Cardiac muscle cell (in vitro differentiated cells and primary cell): ENCODE measurements around the gene GBP6. TPM values are rescaled to one million over a fixed set of nuclear protein-coding genes. Genes with fewer than 3 reads are reported as not detected.
"Not testable (repeated sequence)": the region's sequence is repeated elsewhere in the genome, so short reads cannot be mapped to it uniquely, and the experiment has no call there.

Experiments
- DNase-seq, 2 donors: peaks; one replicate each; pipeline versions ENCODE4 v3.0.0 to v3.0.0-alpha.2; 2010 to 2017; ENCODE audit warnings: low read depth in 1 of 2, low spot score in 1 of 2
- H3K27ac ChIP-seq: fragments of 200-600 bp; sonication (generic); 2 replicates; pipeline ENCODE4 v1.5.1; 2016
- H3K27me3 ChIP-seq: fragments of 200-600 bp; sonication (generic); 2 replicates; pipeline ENCODE4 v1.6.0; 2016; ENCODE audit warnings: control low read depth
- H3K36me3 ChIP-seq: fragments of 200-600 bp; sonication (generic); 2 replicates; pipeline ENCODE4 v1.5.1; 2016; ENCODE audit warnings: control low read depth
- H3K4me1 ChIP-seq: fragments of 200-600 bp; sonication (generic); 2 replicates; pipeline ENCODE4 v1.8.1; 2017; ENCODE audit warnings: low read depth, mild to moderate bottlenecking, mixed run types
- H3K4me3 ChIP-seq: fragments of 200-600 bp; sonication (generic); 2 replicates; pipeline ENCODE4 v1.5.1; 2016; ENCODE audit warnings: mild to moderate bottlenecking
- H3K9me3 ChIP-seq: fragments of 200-600 bp; sonication (generic); 2 replicates; pipeline ENCODE4 v1.5.1; 2017; ENCODE audit warnings: low read depth, mild to moderate bottlenecking, control low read depth
- polyA plus RNA-seq: library from polyadenylated mRNA; unstranded; fragments of >200 nt; fragmentation: Nextera tagmentation; extraction: Ambion mirVana; gene quantifications from 2 replicates; pipeline ENCODE4 v1.2.1, GENCODE V29; 2016
- total RNA-seq: library from RNA; depleted of rRNA; stranded (reverse); fragments of >200 nt; gene quantifications from 2 replicates; pipeline ENCODE4 v1.2.3, GENCODE V29; 2016
- TF ChIP-seq, protein P1 (sequence below): IDR thresholded peaks from 2 replicates; pipeline ENCODE4 v1.5.1; 2012; ENCODE audit warnings: low read depth, mild to moderate bottlenecking, low read length

GBP6 gene
- total and polyA plus RNA-seq, 2 experiments from 2014 or later: 0.69 TPM; not detected in 1

DNA sequence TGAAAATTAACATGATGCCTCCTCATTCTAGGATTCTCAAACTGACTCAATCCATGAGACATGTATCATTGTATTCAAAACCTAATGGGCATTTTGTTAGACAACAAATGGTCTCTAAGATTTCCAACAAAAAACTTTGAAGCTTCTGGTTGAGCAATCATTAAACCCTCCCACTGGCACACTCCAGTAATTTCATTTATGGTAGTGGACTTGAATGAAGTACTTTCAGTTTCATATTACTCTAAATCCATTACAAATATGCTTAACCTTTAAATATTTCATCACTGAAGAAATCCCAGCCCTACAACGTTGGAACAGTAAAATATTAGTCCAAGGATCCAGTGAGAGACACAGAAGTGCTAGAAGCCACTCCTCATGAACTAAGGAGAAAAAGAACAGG lies 43.5 kb downstream of the GBP6 start:
- DNase-seq: peak in 1 of 2 donors; percentile 63
- H3K36me3 ChIP-seq: no peaks in the 10 kb centered on the region
- H3K4me1 ChIP-seq: peaks cover 34% of the 10 kb centered on the region
- no peak overlapping the region for H3K4me3 ChIP-seq
- no peaks in the 10 kb centered on the region for H3K9me3 ChIP-seq
- TF ChIP-seq, protein P1, sequence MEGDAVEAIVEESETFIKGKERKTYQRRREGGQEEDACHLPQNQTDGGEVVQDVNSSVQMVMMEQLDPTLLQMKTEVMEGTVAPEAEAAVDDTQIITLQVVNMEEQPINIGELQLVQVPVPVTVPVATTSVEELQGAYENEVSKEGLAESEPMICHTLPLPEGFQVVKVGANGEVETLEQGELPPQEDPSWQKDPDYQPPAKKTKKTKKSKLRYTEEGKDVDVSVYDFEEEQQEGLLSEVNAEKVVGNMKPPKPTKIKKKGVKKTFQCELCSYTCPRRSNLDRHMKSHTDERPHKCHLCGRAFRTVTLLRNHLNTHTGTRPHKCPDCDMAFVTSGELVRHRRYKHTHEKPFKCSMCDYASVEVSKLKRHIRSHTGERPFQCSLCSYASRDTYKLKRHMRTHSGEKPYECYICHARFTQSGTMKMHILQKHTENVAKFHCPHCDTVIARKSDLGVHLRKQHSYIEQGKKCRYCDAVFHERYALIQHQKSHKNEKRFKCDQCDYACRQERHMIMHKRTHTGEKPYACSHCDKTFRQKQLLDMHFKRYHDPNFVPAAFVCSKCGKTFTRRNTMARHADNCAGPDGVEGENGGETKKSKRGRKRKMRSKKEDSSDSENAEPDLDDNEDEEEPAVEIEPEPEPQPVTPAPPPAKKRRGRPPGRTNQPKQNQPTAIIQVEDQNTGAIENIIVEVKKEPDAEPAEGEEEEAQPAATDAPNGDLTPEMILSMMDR: no peak
- no peaks in the 10 kb centered on the region for H3K27me3 ChIP-seq
- H3K27ac ChIP-seq: peak overlapping the region; percentile 72

DNA sequence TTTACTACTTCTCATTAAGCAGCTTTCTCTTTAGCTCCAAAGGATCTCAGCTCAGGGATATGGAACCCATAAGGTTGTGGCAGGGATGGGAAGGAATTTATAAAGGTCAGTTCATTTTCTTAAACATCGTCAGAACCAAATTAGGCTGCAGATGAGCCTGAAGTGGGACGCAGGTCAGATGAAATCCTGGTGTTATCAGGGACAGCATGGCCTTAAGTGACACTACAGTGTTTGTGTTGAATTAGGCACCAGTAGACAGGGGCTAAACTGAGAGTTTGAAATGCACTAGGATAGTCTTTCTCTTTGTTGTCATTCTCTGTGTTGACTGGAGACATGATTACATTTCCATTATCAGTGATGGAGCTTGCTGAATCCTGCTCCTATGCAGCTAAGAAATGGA lies 43.9 kb downstream of the GBP6 start:
- H3K9me3 ChIP-seq, H3K4me3 ChIP-seq, H3K36me3 ChIP-seq, DNase-seq, H3K27me3 ChIP-seq: not testable (repeated sequence)
- Histone ChIP-seq H3K4me1 (peaks cover 34% of the 10 kb centered on the region), H3K27ac (peak overlapping the region; percentile 72)

DNA sequence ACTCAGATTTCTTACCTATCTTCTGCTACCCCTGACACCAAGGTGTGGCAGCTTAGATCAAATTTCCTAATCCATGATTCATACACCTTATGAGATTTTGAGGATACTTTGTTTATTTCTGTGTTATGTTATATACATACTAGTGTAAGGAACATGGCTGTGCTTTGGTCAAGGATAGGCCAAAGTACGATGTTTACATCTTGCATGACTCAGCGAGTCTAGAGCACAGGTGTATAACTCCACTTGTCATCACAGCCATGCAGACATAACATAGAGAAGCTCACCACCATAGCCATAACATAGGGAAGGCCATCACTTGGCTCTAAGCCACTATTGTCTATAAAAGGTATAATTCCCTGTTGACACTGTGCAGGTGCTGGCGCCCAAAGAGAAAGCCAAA lies 61.2 kb downstream of the GBP6 start:
- H3K36me3 ChIP-seq: no peaks in the 10 kb centered on the region
- no peaks in the 10 kb centered on the region for H3K9me3 ChIP-seq
- peaks cover 6% of the 10 kb centered on the region for H3K4me1 ChIP-seq
- no peak overlapping the region for H3K27ac ChIP-seq
- no peak for DNase-seq
- no peak overlapping the region for H3K4me3 ChIP-seq
- TF ChIP-seq, protein P1: no peak
- no peaks in the 10 kb centered on the region for H3K27me3 ChIP-seq

DNA sequence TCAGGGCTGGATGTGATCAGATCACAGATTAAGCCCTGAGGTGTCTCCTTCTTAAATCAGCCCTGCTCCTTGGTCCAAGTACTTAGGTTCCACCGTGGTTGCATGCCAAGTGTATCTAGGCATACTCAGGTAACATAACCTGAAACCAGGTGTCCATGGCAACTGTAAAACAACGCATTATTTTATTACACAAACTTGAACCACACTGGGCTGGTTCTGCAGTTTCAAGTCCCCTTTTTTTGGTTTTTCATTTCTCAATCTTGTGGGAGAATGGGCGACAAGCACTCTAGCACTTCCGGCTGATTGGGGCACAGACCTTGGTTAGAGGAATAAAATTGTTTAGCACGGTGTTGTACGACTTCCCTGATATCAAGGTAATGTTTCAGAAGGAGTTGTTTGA lies 65.2 kb downstream of the GBP6 start:
- Histone ChIP-seq H3K27me3 (no peaks in the 10 kb centered on the region), H3K27ac (no peak overlapping the region), H3K4me1 (peaks cover 6% of the 10 kb centered on the region), H3K36me3 (no peaks in the 10 kb centered on the region), H3K9me3 (no peaks in the 10 kb centered on the region), H3K4me3 (no peak overlapping the region)
- no peak for DNase-seq
- TF ChIP-seq, protein P1: no peak

DNA sequence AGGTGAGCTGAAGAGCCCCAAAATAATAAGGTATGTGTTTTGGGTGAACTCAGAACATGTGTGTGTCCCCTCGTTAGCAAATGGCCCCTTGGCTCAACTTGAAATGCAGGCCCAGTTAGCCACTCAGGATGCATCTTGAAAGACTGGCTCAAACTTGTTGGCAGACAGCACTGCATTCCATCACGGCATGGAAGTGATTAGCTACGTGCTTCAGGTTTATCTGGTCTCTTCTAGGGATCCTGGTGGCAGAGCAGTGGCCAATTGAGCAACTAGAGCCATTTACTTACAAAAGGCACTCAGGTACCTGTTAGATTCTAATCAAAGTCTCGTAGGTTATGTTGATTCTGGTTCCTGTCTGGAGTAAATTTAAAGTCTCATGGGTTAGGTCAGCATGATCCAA lies 65.8 kb downstream of the GBP6 start:
- H3K4me1 ChIP-seq: not testable (repeated sequence)

DNA sequence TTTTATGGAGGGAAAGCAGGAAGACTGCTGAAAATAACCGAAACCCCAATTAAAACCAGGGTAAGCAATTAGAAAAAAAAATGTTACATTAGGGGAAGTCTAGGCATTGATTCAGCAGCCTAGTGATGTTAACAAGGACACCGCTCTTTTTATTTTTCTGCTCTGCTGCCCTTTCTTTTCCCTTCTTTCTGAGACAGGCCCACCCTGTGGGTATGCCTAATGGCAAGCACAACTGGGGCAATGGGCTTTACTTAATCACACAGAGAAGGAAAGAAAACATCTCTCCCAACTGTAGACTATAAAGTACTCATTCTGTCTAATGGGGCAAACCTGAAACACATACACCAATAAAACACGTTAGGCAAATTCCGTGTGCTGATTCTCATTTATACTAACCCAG lies 69.6 kb downstream of the GBP6 start:
- Histone ChIP-seq H3K9me3 (no peaks in the 10 kb centered on the region), H3K36me3 (no peaks in the 10 kb centered on the region), H3K27ac (no peak overlapping the region), H3K4me3 (no peak overlapping the region), H3K4me1 (no peaks in the 10 kb centered on the region), H3K27me3 (no peaks in the 10 kb centered on the region)
- no peak for DNase-seq
- TF ChIP-seq, protein P1: no peak

More for the DNA sequence above, 65.8 kb downstream of the GBP6 start:
- DNase-seq, H3K27ac ChIP-seq, H3K36me3 ChIP-seq, H3K27me3 ChIP-seq, H3K4me3 ChIP-seq, H3K9me3 ChIP-seq: not testable (repeated sequence)

DNA sequence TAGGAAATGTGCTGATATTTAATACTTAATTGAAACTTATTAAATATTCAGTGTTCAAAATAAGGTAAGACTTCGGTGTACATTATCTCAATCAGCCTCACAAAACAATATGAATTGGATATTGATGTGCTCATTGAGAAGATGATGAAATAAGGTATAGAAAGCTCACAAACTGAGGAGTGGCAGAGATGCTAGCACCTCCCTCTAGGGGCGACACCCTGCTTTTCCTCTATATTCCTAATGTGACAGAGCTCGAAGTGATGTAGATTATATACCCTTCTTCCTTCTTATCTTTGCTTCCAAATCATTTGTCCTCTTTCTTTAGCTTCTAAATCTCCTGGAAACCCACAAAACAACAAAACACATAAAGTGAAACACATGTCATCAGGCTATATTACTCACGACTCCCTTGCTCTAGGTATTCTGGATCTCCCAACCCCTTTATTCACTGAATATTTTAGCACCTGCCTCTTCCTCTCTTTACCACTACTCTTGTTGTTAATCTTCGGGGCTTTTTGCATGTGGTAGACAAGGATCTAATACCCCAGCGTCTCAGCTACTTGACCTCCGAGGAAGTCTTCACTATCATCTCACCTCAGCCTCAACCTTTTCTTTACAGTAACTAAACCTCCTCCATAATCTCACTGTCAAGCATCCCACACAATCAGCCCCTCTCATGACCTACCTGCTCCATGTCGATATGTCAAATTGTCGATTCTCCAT lies 70.4 kb downstream of the GBP6 start:
- not testable (repeated sequence) for H3K27me3 ChIP-seq, H3K9me3 ChIP-seq, DNase-seq, H3K27ac ChIP-seq, H3K36me3 ChIP-seq, H3K4me3 ChIP-seq, H3K4me1 ChIP-seq

Other genes starting within 250 kb of the GBP6 start
- 1.1 and 2.4 TPM in 2 replicates for gene GBP2, start 237.9 kb upstream of the GBP6 start, total RNA-seq
- gene GBP2, start 237.9 kb upstream of the GBP6 start, polyA plus RNA-seq: 0.83 and 1.7 TPM in 2 replicates
- not detected in 2 replicates for gene GBP7, start 188.1 kb upstream of the GBP6 start, total RNA-seq
- 0.49 and 0.71 TPM in 2 replicates for gene GBP7, start 188.1 kb upstream of the GBP6 start, polyA plus RNA-seq
- 1.4 and 5.5 TPM in 2 replicates for gene GBP4, start 165.1 kb upstream of the GBP6 start, total RNA-seq
- 1.0 and 2.6 TPM in 2 replicates for gene GBP4, start 165.1 kb upstream of the GBP6 start, polyA plus RNA-seq
- gene GBP5, start 91.2 kb upstream of the GBP6 start, total RNA-seq: 0.14 and 0.24 TPM in 2 replicates
- gene GBP5, start 91.2 kb upstream of the GBP6 start, polyA plus RNA-seq: 0.29 TPM in 1 of 2 replicates, not detected in the other
- gene LRRC8B, start 160.8 kb downstream of the GBP6 start, total RNA-seq: 5.8 and 6.0 TPM in 2 replicates
- gene LRRC8B, start 160.8 kb downstream of the GBP6 start, polyA plus RNA-seq: 6.6 and 13.4 TPM in 2 replicates